ENCODE data around the gene CTSA. TPM values are rescaled to one million over a fixed set of nuclear protein-coding genes. Genes with fewer than 3 reads are reported as not detected.

CTSA gene
- total RNA-seq, 1 donor from 2014 or later, result 15.1 TPM

GRCh38 chr20:45947110-45947866, 56.2 kb downstream of the CTSA start:
- no peaks in the 10 kb centered on the region for H3K4me1 ChIP-seq
- no peaks in the 10 kb centered on the region for H4K20me1 ChIP-seq (ENCODE audit: low read depth)
- no peak overlapping the region for H3K4me3 ChIP-seq
- H3K79me2 ChIP-seq (ENCODE audit: low read depth), result no peaks in the 10 kb centered on the region
- TF ChIP-seq EZH2 (IDR thresholded peaks at IDR 0.05) (no peak), EZH2phosphoT487 (IDR thresholded peaks at IDR 0.05) (no peak), CTCF (IDR thresholded peaks at IDR 0.05) (no peak)
- no peak overlapping the region for H3K4me2 ChIP-seq
- peaks cover 24% of the 10 kb centered on the region for H3K36me3 Mint-ChIP-seq
- H3K27ac Mint-ChIP-seq, result no peak overlapping the region
- H3K4me3 Mint-ChIP-seq, result no peak overlapping the region
- peaks cover 9% of the 10 kb centered on the region for H3K27me3 Mint-ChIP-seq (ENCODE audit: insufficient read depth, low read depth)
- no peaks in the 10 kb centered on the region for H3K4me1 Mint-ChIP-seq
- no peak overlapping the region for H3K9ac ChIP-seq
- no peaks in the 10 kb centered on the region for H3K9me3 Mint-ChIP-seq
- H3K27ac ChIP-seq, result no peak overlapping the region
- no peaks in the 10 kb centered on the region for H3F3A ChIP-seq (ENCODE audit: low read depth)
- DNase-seq (ENCODE audit: low spot score), result no peak
- no peaks in the 10 kb centered on the region for H3K27me3 ChIP-seq
- H3K36me3 ChIP-seq, result no peaks in the 10 kb centered on the region
- H3K9me3 ChIP-seq (ENCODE audit: low read depth), result no peaks in the 10 kb centered on the region
- no peak overlapping the region for H2AFZ ChIP-seq (replicated peaks)

- Mint-ChIP-seq H3K9me3 (no peaks in the 10 kb centered on the region), H3K36me3 (peaks cover 24% of the 10 kb centered on the region), H3K4me3 (no peak overlapping the region), H3K4me1 (no peaks in the 10 kb centered on the region), H3K27ac (no peak overlapping the region), H3K27me3 (ENCODE audit: insufficient read depth, low read depth) (peaks cover 9% of the 10 kb centered on the region)
- H2AFZ ChIP-seq (replicated peaks), result no peak overlapping the region
- H3K4me1 ChIP-seq, result no peaks in the 10 kb centered on the region
- no peak overlapping the region for H3K27ac ChIP-seq
- H3K27me3 ChIP-seq, result no peaks in the 10 kb centered on the region
- no peaks in the 10 kb centered on the region for H3K36me3 ChIP-seq
- no peaks in the 10 kb centered on the region for H3K79me2 ChIP-seq (ENCODE audit: low read depth)
- TF ChIP-seq EZH2 (IDR thresholded peaks at IDR 0.05) (no peak), EZH2phosphoT487 (IDR thresholded peaks at IDR 0.05) (no peak), CTCF (IDR thresholded peaks at IDR 0.05) (no peak)
- H3F3A ChIP-seq (ENCODE audit: low read depth), result no peaks in the 10 kb centered on the region
- DNase-seq (ENCODE audit: low spot score), result no peak
- no peak overlapping the region for H3K4me2 ChIP-seq
- no peaks in the 10 kb centered on the region for H3K9me3 ChIP-seq (ENCODE audit: low read depth)
- no peaks in the 10 kb centered on the region for H4K20me1 ChIP-seq (ENCODE audit: low read depth)
- no peak overlapping the region for H3K9ac ChIP-seq
- H3K4me3 ChIP-seq, result no peak overlapping the region
Measured at GRCh38 chr20:45948261-45948733, 57.2 kb downstream of the CTSA start.

Other genes starting within 250 kb of the CTSA start
- gene WFDC11, start 221.1 kb upstream of the CTSA start, total RNA-seq (ENCODE audit: low replicate concordance), result not detected in 2 replicates
- not detected in 2 replicates for gene WFDC13, start 189.3 kb upstream of the CTSA start, total RNA-seq (ENCODE audit: low replicate concordance)
- not detected in 2 replicates for gene WFDC10B, start 186.3 kb upstream of the CTSA start, total RNA-seq (ENCODE audit: low replicate concordance)
- gene SPINT4, start 169.0 kb upstream of the CTSA start, total RNA-seq (ENCODE audit: low replicate concordance), result not detected in 2 replicates
- gene WFDC3, start 99.5 kb upstream of the CTSA start, total RNA-seq (ENCODE audit: low replicate concordance), result not detected in 2 replicates
- 23.8 and 26.3 TPM in 2 replicates for gene DNTTIP1, start 99.4 kb upstream of the CTSA start, total RNA-seq (ENCODE audit: low replicate concordance)
- 325 and 442 TPM in 2 replicates for gene UBE2C, start 78.7 kb upstream of the CTSA start, total RNA-seq (ENCODE audit: low replicate concordance)
- gene TNNC2, start 64.0 kb upstream of the CTSA start, total RNA-seq (ENCODE audit: low replicate concordance), result 0.81 TPM in 1 of 2 replicates, not detected in the other
- 12.2 and 18.9 TPM in 2 replicates for gene SNX21, start 57.5 kb upstream of the CTSA start, total RNA-seq (ENCODE audit: low replicate concordance)
- gene ACOT8, start 33.9 kb upstream of the CTSA start, total RNA-seq (ENCODE audit: low replicate concordance), result 13.4 and 26.1 TPM in 2 replicates
- gene ZSWIM3, start 33.7 kb upstream of the CTSA start, total RNA-seq (ENCODE audit: low replicate concordance), result 3.7 and 5.4 TPM in 2 replicates
- 10.7 and 16.6 TPM in 2 replicates for gene ZSWIM1, start 10.1 kb upstream of the CTSA start, total RNA-seq (ENCODE audit: low replicate concordance)
- gene SPATA25, start 3.7 kb upstream of the CTSA start, total RNA-seq (ENCODE audit: low replicate concordance), result 0.43 and 0.54 TPM in 2 replicates
- gene NEURL2, start 127 bp upstream of the CTSA start, total RNA-seq (ENCODE audit: low replicate concordance), result 0.24 and 1.2 TPM in 2 replicates
- 22.3 and 54.4 TPM in 2 replicates for gene PLTP, start 20.8 kb downstream of the CTSA start, total RNA-seq (ENCODE audit: low replicate concordance)
- 9.5 and 24.5 TPM in 2 replicates for gene PCIF1, start 43.3 kb downstream of the CTSA start, total RNA-seq (ENCODE audit: low replicate concordance)
- 7.2 and 17.4 TPM in 2 replicates for gene ZNF335, start 80.9 kb downstream of the CTSA start, total RNA-seq (ENCODE audit: low replicate concordance)
- 0.15 TPM in 1 of 2 replicates, not detected in the other for gene MMP9, start 117.6 kb downstream of the CTSA start, total RNA-seq (ENCODE audit: low replicate concordance)
- 0.37 and 0.77 TPM in 2 replicates for gene SLC12A5, start 137.9 kb downstream of the CTSA start, total RNA-seq (ENCODE audit: low replicate concordance)
- 10.3 and 18.4 TPM in 2 replicates for gene NCOA5, start 198.6 kb downstream of the CTSA start, total RNA-seq (ENCODE audit: low replicate concordance)
- gene CD40, start 227.0 kb downstream of the CTSA start, total RNA-seq (ENCODE audit: low replicate concordance), result 11.0 and 14.0 TPM in 2 replicates

Data from neural progenitor cell (in vitro differentiated cells).